ENCODE results near the gene SCGB1C1. TPM values are rescaled to one million over a fixed set of nuclear protein-coding genes. Genes with fewer than 3 reads are reported as not detected.

SCGB1C1 gene
- total and polyA plus RNA-seq, 4 donors: not detected

GRCh38 chr11:227824-228379, 35.0 kb downstream of the SCGB1C1 start:
- Histone ChIP-seq H3K27ac (ENCODE audit: low read depth in 1 of 2, low read length in 1 of 2) (no peak overlapping the region), H3K9ac (ENCODE audit: insufficient read depth in 1 of 2, low read length in 2 of 2) (no peak overlapping the region), H3K9me3 (ENCODE audit: control insufficient read depth in 4 of 4, insufficient read depth in 3 of 4, low read length in 3 of 4) (no peaks in the 10 kb centered on the region), H3K4me3 (no peak overlapping the region), H3K4me1 (ENCODE audit: control insufficient read depth in 5 of 5, insufficient read depth in 5 of 5, low read length in 5 of 5) (peaks cover 0 to 4% (median 0%) of the 10 kb centered on the region in 5 donors), H3K27me3 (ENCODE audit: control insufficient read depth in 3 of 3, insufficient read depth in 3 of 3, low read length in 2 of 3) (no peaks in the 10 kb centered on the region), H3K36me3 (ENCODE audit: control insufficient read depth in 4 of 4, insufficient read depth in 4 of 4, low read length in 4 of 4) (peaks cover 2 to 20% (median 7%) of the 10 kb centered on the region in 4 donors)
- WGBS, 2 donors: 91 to 95% methylated on average over 6 of the region's 6 CpGs
- no peak for ATAC-seq (ENCODE audit: insufficient read depth, low FRiP score)
- TF ChIP-seq CTCF (IDR thresholded peaks at IDR 0.05; ENCODE audit: control extremely low read depth, extremely low read depth): no peak
- DNase-seq: no peak

DNA sequence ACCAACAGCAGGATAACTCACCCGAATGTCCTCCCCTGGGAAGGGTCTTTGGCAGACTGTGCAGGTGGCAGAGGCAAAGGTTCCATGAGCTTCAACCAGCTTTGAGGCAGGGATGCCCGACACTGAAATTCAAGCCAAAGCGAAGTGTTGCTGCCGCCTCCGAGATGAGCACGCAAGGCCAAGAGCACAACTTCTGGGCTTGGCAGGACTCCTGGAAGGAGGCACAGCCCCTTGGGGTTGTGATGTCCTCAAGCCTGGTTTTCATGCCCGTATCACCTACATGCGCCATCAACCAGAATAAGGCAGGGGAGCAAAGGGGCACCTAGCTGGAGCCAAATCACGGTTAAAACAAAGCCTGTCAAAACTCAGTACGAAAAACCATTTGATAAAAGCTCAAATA, 37.6 kb downstream of the SCGB1C1 start:
- Histone ChIP-seq H3K36me3 (ENCODE audit: control insufficient read depth in 4 of 4, insufficient read depth in 4 of 4, low read length in 4 of 4) (peaks cover 0 to 16% (median 1%) of the 10 kb centered on the region in 4 donors), H3K9me3 (ENCODE audit: control insufficient read depth in 4 of 4, insufficient read depth in 3 of 4, low read length in 3 of 4) (no peaks in the 10 kb centered on the region), H3K4me3 (no peak overlapping the region), H3K27ac (ENCODE audit: low read depth in 1 of 2, low read length in 1 of 2) (no peak overlapping the region), H3K27me3 (ENCODE audit: control insufficient read depth in 3 of 3, insufficient read depth in 3 of 3, low read length in 2 of 3) (no peaks in the 10 kb centered on the region), H3K4me1 (ENCODE audit: control insufficient read depth in 5 of 5, insufficient read depth in 5 of 5, low read length in 5 of 5) (peaks cover 3 to 5% (median 4%) of the 10 kb centered on the region in 5 donors), H3K9ac (ENCODE audit: insufficient read depth in 1 of 2, low read length in 2 of 2) (no peak overlapping the region)
- DNase-seq (no peak), ATAC-seq (ENCODE audit: insufficient read depth, low FRiP score) (no peak)
- WGBS, 2 donors: 97 to 98% methylated on average over 10 of the region's 10 CpGs
- TF ChIP-seq CTCF (IDR thresholded peaks at IDR 0.05; ENCODE audit: control extremely low read depth, extremely low read depth): no peak

DNA sequence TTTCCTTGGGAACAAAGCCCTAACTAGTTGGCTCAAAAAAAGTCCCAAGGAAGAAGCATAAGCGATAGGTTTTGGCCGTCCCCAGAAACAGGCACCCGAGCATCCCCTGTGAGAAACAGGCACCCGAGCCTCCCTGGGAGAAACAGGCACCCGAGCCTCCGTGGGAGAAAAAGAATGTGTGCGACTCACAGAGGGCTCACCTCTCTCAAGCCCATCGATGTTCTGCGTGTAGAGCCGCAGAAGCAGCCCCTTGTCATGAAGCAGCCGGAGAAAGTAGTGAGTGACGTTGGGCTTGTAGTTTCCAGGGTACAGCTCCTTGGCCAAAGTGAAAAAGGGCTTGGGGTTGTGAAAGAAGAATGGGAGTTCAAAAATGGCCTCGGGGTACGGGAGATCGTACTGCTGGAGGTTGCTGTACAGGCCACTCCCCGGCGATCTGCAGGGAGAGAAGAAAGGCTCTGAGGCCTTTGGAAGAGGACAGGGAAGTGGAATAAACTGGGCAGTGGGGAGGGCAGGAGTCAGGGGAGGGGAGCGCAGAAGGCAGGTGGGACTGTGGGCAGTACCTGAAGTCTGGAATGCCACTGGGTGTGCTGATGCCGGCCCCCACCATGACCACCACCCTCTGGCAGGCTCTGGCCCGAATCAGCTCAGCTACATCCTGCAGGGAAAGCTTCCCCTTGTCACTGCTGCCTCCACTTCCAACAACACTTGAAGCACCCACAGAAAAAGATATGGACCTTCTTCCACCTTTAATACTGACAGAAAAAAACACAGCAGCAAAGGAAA, 40.1 kb downstream of the SCGB1C1 start:
- DNase-seq (no peak), ATAC-seq (ENCODE audit: insufficient read depth, low FRiP score) (no peak)
- peaks cover 0 to 15% (median 1%) of the 10 kb centered on the region in 4 donors for H3K36me3 ChIP-seq (ENCODE audit: control insufficient read depth in 4 of 4, insufficient read depth in 4 of 4, low read length in 4 of 4)
- H3K27ac ChIP-seq (ENCODE audit: low read depth in 1 of 2, low read length in 1 of 2): no peak overlapping the region
- no peaks in the 10 kb centered on the region for H3K27me3 ChIP-seq (ENCODE audit: control insufficient read depth in 3 of 3, insufficient read depth in 3 of 3, low read length in 2 of 3)
- WGBS, 2 donors: 91 to 96% methylated on average over 20 of the region's 20 CpGs
- H3K4me3 ChIP-seq: no peak overlapping the region
- no peak overlapping the region for H3K9ac ChIP-seq (ENCODE audit: insufficient read depth in 1 of 2, low read length in 2 of 2)
- H3K9me3 ChIP-seq (ENCODE audit: control insufficient read depth in 4 of 4, insufficient read depth in 3 of 4, low read length in 3 of 4): no peaks in the 10 kb centered on the region
- H3K4me1 ChIP-seq (ENCODE audit: control insufficient read depth in 5 of 5, insufficient read depth in 5 of 5, low read length in 5 of 5): peaks cover 3 to 16% (median 6%) of the 10 kb centered on the region in 5 donors
- TF ChIP-seq CTCF (IDR thresholded peaks at IDR 0.05; ENCODE audit: control extremely low read depth, extremely low read depth): no peak
